Measurements from ENCODE around the gene SETDB2.

The SETDB2 gene

GRCh38 chr13:49539746-49540145 is 95.7 kb downstream of the SETDB2 start:
- TF ChIP-seq CTCF (IDR thresholded peaks at IDR 0.05; ENCODE audit: low read depth, low read length) = no peak
- H3K4me3 ChIP-seq (ENCODE audit: low read depth, low read length) = no peak overlapping the region

GRCh38 chr13:49540552-49540951 is 96.5 kb downstream of the SETDB2 start:
- no peak for TF ChIP-seq CTCF (IDR thresholded peaks at IDR 0.05; ENCODE audit: low read depth, low read length)
- peak overlapping the region; percentile 2; the same call in 1 of the 2 replicates for H3K4me3 ChIP-seq (ENCODE audit: low read depth, low read length)

GRCh38 chr13:49543656-49544055 is 99.6 kb downstream of the SETDB2 start:
- no peak overlapping the region for H3K4me3 ChIP-seq (ENCODE audit: low read depth, low read length)
- TF ChIP-seq CTCF (IDR thresholded peaks at IDR 0.05; ENCODE audit: low read depth, low read length) = no peak

Measured in WI38 (cell line).